Stimulated activated CD8-positive, alpha-beta memory T cell treated with anti-CD3 and anti-CD28 coated beads, Interleukin-4, amount 100 ng/mL, for 48 hours (primary cell): Measurements from ENCODE around the gene MYOG.

ENCODE experiments used
- DNase-seq: peaks from one replicate; pipeline ENCODE4 v3.0.0-alpha.2; 2020

Gene MYOG

DNA sequence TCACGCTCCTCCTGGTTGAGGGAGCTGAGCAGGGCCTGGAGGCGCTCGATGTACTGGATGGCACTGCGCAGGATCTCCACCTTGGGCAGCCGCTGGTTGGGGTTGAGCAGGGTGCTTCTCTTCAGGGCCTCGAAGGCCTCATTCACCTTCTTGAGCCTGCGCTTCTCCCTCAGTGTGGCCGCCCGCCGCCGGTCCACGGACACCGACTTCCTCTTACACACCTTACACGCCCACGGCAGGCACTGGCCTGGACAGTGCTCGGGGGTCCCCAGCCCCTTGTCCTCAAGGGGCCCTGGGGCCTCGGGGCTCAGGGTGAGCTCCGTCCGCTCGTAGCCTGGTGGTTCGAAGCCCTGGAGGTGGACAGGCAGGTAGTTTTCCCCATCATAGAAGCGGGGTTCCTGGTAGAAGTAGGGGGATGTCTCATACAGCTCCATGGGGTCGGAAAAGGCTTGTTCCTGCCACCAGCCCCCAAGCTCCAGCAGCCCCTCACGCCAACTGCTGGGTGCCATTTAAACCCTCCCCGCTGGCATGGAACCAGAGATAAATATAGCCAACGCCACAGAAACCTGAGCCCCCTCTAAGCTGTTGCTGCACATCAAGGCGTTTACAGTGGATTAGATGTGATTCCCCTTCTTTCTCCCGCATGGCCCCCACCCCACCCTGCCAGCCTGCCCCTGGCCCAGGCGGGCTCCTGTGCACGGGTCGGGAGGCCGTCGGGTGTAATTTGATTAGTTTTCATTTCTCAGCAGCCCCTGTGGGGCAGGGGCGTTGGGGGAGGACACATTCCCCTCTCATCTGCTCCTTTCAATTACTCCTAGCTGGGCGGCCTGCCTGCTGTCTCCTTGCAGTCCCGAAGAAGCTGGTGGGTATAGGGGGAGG, at the start of gene MYOG:
MYOG (minus strand) TSS at position 485 of the 879 bp plus-strand sequence; CDS start at position 434, 51 bp downstream.
- DNase-seq = no peak

DNA sequence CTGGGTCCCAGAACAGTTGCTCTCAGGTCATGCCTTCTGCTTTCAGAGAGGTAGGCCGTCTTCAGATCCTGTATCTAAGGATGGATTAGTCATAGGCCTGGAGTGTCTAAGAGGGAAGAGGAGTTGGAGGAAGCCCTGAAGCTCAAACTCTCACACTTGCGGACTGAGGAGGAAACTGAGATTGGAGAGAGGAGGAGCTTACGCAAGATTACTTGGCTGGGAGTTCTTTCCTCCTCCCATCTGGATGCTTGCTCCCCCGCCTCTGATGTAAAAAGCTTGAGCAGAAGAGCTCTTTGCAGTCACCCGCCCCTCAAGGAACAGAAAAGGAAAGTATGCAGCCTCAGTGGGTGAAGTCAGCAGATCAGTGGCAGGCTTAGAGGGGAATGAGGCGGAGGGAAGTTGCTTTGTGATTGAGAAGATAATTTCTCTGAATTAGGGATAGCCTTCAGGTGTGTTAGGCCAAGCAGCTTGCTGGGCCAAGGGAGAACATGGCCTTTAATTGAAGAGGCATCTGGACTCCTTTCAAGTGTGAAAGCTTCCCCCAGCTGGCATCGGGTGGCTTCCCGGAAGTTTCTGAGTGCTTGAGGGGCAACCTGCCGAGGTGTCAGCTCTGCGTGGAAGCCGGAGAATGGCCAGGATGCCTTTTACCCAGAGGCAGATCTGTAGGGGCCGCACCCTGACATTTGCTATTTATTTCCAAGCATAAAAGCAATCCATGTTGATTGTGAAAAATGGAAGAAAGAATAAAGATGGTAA, 48.3 kb upstream of the MYOG start:
- DNase-seq = no peak

DNA sequence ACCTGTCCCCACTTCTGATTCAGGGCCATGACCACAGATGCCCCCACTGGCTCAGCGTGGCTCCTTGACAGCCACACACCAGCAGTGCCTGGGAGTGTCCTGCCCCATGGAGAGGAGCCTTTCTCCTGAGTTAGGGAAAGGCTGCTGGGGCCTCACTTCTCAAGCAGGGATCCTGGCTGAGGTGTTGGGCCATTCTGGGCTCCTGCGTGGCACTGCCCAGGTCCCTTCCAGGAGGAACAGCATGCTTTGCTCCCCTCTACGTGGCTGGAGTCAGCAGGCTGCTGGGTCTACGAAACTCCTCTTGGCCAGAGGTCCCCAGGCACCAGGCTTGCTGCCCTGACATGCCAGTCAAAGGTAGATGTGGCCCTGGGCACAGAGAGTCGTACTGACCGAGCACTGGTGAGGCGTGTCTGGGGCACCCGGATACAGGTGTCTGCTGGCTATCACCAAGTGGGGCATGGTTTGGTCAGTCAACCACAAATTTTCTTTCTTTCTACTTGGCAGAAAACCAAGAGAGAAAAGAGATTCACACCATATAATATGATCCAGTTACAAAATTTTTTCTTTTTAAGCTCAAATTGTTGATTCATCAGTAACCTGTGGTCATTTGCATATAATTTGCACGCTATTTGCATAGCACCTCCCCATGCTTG, 45.9 kb upstream of the MYOG start:
- no peak for DNase-seq

DNA sequence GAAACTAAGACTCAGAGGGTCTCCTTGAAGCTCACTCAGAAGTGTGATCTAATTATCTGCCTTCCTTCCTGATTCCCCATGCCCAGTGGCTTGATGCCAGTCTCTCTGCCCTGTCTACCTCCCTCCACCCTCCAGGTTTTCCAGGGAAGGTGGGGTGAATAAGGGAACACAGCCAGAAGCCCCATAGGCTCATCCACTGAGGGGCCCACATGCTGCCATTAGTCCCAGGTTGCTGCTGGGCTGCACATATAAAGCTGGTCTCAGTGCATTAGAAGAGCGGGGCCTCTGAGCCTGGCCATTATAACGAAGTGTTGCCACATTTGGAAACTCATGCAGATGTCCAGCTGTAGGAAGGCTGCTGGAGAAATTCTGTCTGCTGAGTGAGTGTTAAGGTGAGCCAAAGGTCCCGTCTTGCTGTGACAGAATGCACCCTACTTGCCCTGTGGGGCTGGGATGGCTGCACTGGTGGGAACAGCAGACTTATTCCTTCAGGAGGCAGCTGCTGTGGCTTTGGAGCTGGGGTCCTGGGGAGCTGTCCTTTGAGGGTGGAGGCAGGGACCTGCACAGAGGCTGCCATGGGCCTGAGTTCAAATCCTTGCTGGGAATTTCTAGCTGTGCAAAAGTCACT, 44.7 kb upstream of the MYOG start:
- DNase-seq = peak; percentile 9

DNA sequence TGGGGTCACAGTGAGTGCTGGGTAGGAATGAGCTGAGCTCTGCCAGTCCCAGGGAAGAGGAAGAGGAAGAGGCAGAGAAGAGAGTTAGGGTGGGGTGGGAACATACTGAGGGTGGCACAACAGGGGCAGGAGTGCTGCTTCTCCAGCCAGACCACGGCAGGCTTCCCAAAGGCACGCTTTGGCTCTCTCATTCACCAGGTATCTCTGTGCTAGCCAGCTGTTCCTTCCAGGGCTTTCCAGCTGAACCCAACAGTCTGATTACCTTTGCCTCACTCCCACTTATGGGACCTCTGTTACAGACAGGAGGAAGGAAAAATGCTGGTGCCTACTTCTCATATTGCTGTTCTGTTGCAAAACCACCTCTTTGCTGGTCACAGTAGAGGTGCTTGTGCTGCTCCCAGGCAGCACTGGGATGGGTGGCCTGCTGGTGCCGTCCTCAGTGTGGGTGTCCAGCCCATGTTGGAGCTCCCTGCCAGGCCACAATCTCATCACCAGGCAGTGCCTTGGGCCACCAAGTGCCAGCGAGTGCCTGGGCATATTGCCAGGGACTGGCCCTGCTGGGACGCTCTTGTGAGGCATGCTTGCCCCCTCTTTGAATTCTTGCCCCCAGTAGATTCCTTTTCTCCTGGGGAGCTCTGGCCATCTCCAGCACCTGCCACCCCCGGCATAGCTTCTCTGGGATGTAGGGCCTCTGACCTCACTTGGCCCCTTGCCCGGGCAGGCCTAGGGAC, 43.9 kb upstream of the MYOG start:
- peak; percentile 10 for DNase-seq

DNA sequence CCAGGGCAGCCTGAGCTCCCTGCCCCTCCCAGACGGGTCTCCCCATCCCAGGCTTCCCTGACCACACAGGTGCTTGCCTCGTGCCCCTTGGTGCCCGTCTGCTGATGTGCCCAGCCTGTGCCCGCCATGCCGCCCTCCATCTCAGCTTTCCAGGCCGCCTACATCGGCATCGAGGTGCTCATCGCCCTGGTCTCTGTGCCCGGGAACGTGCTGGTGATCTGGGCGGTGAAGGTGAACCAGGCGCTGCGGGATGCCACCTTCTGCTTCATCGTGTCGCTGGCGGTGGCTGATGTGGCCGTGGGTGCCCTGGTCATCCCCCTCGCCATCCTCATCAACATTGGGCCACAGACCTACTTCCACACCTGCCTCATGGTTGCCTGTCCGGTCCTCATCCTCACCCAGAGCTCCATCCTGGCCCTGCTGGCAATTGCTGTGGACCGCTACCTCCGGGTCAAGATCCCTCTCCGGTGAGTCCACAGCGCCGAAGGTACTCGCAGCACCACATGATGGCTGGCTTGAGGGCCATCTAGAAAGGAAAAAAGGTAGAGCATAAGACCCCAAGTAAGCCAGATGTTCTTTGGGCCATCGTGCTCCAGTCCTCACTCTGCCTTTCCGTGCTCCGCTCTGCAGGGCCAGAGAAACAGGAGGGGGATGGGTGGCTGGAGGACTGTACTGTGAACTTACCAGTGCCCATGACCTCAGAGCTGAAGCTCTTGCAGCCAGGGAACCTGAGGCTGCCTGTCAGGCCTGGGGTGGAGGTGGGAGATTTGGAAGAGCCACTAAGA, 43.1 kb upstream of the MYOG start:
- DNase-seq = peak; percentile 15

DNA sequence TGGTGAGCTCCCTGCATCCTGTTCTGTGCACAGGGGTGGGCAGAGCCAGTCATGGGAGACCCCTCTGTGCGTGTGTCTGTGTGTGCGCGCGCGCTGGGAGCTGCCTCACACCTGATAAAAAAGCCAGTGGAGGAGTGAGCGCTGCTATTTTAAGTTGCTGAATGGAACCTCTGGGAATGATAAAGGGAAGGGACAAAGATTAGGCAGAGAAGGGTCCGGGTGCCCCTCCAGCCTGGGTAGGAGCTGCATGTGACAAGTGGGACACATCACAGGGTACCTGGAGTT, 42.6 kb upstream of the MYOG start:
- no peak for DNase-seq

DNA sequence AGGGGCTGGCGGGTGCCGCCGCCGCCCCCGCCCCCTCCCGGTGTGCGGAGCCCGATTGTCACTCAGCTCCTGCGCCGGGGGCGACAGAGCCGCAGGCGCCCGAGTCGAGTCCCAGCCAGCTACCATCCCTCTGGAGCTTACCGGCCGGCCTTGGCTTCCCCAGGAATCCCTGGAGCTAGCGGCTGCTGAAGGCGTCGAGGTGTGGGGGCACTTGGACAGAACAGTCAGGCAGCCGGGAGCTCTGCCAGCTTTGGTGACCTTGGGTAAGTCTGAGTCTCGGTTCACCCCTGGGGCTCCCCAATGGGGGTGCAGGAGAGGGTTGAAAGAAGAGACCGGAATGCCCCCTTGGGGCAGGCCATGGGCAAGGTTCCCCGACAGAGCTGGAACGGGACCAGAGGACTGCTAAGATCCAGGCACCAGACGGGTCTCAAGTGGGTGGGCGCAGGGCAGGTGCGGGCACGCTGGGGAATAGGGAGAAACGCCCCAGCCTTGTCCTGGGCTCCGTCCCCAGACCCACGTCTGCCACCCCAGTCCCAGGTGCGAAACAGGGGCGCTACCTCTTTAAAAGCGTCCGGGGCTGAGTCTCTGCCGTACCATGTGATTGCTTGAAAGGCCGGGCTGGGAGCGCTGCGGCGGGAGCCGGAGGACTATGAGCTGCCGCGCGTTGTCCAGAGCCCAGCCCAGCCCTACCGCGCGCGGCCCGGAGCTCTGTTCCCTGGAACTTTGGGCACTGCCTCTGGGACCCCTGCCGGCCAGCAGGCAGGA, 42.0 kb upstream of the MYOG start, which contains the start of gene ADORA1:
ADORA1 (plus strand) TSS at position 61 of the 765 bp plus-strand sequence. CDS start 1,116 bp downstream, outside the sequence.
- peak; percentile 24 for DNase-seq

DNA sequence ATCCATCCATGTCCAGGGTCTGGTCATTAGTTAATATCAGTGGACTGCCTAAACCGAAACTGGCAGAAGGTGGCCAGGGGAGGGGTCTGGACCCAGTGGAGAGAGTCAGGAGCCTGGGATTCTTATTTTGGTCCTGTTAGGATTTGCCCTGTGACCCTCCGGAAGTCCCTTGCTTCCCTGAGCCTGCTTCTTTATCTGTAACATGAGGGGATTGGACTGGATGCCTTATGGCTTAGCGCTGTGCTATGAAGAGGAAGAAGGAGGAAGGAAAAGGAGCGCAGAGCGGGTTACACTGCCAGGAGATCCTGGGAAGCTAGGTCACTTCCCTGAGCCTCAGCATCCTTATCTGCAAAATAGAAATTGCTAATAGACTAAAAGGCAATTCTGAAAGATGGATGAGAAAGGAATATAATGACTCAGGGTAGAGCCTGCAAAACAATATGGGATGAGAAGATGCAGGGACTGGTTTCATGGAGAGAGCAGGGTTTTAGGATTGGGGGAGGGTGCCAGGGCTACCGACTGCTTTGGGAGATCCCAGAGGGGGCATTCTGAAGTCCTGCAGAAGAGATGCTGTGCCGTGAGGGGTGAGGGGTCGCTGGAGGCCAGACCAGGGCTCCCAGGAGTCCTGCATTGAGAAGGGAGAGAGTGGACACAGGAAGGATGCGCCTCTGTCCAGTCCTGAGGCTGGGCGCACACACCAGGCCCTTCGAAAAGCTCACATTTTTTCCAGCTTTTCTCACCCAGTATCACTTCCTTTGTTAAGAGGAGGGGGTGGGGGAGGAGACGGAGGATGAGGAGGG, 41.3 kb upstream of the MYOG start:
- peak; percentile 9 for DNase-seq

DNA sequence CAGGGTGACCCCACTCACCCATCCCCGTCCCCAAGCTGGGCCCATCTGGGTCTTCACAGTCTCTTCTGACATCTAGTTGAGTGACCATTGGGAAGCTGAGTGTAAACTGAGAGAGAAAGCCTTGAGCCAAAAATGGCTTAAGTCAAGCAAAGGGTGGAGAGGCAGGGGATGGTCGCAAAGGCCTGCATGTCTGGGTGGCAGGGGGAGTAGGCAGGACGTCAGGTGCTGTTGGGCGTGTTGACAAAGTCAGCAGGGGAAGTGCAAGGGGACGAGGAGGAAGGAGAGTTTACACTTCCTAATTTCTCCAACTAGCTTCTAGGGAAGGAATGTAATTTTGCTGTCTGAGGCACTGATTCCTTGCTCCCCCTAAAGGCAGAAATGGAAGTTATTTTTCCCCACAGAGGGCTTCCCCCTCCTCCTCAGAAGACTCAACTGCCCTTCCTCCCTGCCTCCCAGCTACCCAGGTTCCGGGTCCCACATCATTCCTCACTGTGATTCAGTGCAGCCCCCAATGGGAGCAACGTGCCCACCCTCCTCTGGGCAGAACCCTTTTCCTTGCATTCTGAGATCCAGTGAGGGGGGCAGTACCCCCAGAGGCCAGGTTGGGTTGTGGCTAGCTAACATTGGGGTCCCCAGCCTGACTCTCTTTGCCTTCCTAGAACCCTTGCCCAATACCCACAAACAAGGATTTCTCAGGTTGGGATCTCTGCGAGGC, 40.5 kb upstream of the MYOG start:
- DNase-seq = peak; percentile 14

DNA sequence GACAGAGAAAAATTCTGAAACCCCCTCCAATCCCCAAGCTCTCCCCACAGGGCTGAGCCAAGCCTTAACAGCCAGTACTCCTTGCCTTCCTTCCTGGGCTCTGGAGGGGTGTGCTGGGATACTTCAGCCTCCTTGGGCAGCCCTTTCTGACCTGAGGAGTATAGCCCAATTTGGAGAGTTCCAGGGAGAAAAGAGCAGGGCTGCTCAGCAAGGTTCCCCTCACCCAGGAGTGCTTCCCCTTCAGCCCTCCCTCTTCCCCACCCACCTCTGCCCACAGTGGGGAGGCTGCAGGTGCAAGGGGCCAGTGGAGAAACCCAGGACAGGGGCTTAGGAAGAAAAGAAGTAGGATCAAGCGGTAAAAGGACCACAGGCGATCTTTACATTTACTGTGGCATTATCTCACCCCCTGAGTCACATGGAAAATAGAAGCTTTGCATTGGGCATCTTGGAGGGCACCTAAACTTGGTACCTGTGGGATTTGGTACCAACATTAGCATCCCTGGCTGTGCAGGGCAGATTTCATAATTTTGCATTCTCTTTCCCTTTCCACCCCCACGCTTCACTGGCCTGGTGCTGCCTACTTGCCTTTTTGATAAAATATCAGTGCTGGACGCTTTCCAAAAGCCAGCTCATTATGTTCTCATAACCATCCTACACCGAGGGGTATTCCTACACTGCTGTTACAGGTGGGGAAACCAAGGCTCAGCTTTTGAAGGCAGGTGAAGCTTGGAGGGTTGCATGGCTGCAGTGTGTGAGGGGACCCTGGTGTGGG, 38.9 kb upstream of the MYOG start:
- DNase-seq = no peak

DNA sequence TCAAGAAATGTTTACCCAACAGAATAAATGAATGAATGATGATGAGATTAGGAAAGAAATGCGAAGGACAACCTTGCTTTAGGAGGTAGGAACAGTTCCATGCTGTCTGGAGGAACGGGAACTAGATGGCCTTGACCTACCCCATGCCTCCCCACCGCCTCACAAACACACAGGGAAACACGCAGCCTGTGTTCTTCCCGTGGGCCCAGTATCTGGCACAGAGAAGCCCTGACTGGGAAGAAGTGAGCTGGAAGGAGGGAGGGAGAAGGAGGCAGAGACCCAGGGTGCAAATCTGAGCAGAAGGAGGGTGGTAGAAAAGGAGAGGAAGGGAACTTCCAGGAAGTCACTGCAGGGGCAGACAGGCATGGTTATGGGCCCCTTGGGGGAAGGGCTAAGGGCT, 38.2 kb upstream of the MYOG start:
- DNase-seq = peak; percentile 5

DNA sequence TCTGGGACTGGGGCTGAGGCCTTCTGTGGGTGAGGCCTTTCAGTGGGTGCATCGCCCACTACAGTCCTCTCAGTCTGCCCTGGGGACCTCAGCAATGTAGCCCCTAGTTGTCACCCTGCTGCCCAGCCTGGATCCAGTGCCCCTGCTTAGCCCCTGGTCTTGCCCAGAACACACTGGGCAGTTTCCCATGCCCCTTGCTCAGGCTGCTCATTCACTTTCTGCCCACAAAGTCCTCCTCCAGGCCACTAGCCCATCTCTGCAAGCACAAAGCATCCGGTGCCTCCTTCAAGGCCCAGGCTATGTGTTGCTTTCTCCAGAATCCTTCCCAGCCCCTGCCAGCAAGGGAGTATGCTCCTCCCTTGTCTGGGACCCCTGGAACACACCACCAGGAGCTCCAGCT, 36.3 kb upstream of the MYOG start:
- DNase-seq = no peak

DNA sequence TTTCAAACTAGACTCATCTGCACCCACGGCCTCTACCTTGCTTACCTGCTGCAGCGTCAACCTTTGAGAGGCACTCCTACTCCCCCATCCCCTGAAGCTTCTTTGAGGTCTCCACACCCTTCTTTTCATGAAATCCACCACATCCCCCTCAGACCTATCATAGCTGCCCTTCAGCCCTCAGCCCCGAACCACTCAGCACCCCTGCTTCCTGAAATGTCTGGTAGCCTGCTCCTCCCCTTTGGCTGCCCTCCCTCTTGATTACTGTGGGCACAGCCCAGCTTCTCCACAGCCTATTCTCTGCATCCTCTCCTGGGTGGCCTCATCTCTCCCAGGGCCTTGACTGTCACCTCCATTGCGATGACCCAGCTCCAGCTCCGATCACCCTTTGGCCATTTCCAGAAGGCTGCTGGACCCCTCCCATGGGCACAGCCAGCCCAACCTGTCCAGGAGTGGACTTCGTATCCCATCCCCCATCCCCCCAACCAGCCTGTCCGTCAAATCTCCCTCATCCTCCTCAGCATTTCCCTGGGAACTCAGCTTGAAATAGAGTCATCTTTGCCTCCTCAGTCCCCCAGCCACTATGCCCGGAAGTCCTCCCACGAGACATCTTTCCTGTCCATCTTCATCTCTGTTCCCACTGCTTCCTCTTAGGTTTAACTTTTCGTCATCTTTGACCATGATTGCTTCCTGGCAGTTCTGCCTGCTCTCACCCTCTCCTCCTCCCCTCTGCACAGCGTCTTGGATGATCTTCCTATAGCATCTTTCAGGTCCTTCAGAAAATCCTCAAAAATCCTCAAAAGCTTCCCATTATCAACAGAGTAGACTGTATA, 35.6 kb upstream of the MYOG start:
- DNase-seq = no peak

DNA sequence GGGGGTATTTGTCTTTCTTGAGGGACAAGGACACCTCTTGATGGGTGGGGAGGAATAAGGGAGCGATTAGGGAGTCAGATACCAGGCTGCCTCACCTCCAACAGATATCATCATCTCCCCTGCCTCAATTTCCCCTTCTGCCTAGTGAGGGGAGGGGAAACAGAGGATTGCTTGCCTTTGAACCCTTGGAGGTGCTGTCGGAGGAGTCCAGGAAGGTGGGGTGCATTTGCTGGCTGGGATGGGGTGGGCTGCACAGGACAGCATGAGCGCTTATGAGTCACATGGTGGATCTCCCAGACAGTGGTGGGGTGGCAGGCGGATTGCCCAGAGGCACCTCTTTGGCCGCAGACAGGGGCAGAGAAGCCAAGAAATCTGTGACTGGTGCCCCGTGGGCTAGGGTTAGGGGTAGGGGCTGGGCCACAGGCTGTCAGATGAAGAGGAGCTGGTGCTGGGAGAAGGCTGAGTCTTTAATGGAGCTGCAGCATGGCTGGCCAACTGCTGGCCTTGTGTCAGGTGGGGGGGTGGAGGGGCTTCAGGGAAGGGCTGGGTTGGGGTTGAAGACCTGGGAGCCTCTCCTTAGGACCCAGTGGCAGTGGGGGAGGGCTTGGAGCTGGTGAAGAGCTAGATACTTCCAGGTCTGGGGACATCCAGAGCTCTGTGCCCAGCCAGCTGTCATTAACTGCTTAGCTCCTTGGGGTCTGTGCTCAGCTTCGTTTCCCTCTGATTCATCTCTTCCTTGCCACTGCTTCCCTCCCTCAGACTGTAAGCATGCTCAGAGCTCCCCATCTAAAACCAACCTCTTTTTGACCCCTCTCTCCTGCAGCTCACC, 34.7 kb upstream of the MYOG start:
- DNase-seq = no peak
